ENCODE data around the gene ACTC1.
A peak's percentile ranks its signal among the peaks of the same experiment; 100 is the strongest.

Gene ACTC1

DNA sequence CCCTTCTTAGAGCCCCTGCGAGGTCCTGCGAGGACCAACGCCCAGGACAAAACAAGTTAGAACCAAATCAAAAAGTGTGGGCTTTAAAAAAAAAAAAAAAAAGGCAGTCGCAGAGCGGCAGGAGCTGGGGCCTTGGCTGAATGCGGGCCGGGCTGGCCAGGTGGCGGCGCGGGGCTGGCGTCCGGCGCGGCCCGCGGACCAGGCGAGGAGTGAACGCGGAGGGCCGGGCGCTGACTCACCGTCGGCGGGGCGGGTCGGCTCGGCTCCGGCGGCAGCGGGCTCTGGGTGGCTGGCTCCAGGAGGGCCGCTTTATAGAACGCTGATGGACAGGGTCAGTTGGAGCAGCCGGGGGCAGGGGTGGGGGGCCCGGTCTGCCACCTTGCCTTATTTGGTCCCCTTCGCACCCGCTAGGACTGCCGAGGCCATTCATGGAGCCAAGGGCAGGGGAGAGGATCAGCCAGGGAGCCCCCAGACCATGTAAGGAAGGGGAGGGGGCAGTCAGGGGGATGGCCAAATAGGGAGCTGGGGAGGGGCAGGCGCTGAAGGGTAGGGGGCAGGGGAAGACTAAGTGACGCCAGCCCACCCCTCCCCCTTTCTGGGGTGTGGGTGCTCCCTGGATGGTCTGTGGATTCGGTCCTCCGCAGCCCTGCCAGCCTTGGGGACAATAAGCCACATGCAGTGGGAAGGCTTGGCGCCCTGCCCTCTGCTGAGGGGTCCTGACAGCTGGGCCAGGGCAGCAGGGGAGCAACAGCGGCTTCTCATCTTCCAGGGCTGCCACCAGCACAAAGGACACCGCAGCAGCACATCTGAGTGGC is at the start of gene ACTC1:
TSS of gene ACTC1 (minus strand) at position 283 of the 815 bp plus-strand sequence. CDS start 741 bp downstream, outside the sequence.
- TF ChIP-seq, protein P1, sequence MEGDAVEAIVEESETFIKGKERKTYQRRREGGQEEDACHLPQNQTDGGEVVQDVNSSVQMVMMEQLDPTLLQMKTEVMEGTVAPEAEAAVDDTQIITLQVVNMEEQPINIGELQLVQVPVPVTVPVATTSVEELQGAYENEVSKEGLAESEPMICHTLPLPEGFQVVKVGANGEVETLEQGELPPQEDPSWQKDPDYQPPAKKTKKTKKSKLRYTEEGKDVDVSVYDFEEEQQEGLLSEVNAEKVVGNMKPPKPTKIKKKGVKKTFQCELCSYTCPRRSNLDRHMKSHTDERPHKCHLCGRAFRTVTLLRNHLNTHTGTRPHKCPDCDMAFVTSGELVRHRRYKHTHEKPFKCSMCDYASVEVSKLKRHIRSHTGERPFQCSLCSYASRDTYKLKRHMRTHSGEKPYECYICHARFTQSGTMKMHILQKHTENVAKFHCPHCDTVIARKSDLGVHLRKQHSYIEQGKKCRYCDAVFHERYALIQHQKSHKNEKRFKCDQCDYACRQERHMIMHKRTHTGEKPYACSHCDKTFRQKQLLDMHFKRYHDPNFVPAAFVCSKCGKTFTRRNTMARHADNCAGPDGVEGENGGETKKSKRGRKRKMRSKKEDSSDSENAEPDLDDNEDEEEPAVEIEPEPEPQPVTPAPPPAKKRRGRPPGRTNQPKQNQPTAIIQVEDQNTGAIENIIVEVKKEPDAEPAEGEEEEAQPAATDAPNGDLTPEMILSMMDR (IDR thresholded peaks at IDR 0.05; ENCODE audit: control insufficient read depth, extremely low read depth, insufficient read depth) = 0 out of 2 replicates have a peak, but pooled peaks have one; percentile 22
- no peak within 1 kb of the TSS for H3K4me3 ChIP-seq (ENCODE audit: low read depth, low read length)
- DNase-seq (ENCODE audit: low read depth) = no peak

- no peak for DNase-seq (ENCODE audit: low read depth)
- TF ChIP-seq, protein P1 (IDR thresholded peaks at IDR 0.05; ENCODE audit: control insufficient read depth, extremely low read depth, insufficient read depth) = no peak
- H3K4me3 ChIP-seq (ENCODE audit: low read depth, low read length) = no peak overlapping the region
Measured at GRCh38 chr15:34841262-34841725, 45.9 kb upstream of the ACTC1 start.

DNA sequence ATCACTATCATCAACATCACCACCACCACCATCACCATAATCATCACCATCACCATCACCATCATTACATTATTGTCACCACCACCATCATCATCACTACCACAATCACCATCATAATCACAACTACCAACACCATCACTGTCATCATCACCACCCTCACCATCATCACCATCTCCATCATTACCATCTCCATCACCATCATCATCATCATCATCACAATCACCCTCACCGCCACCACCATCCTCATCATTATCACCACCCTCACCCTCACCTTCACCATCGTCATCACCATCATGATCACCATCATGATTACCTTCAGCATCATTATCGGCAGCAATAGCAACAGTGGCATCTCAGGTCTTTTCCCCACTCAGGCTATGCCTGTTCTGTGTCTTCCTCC is 42.9 kb upstream of the ACTC1 start:
- no peak overlapping the region for H3K4me3 ChIP-seq (ENCODE audit: low read depth, low read length)
- DNase-seq (ENCODE audit: low read depth) = no peak
- TF ChIP-seq, protein P1 (IDR thresholded peaks at IDR 0.05; ENCODE audit: control insufficient read depth, extremely low read depth, insufficient read depth) = no peak

- H3K4me3 ChIP-seq (ENCODE audit: low read depth, low read length) = no peak overlapping the region
- TF ChIP-seq, protein P1 (IDR thresholded peaks at IDR 0.05; ENCODE audit: control insufficient read depth, extremely low read depth, insufficient read depth) = no peak
- DNase-seq (ENCODE audit: low read depth) = no peak
Measured at GRCh38 chr15:34837246-34838016, 42.1 kb upstream of the ACTC1 start.

DNA sequence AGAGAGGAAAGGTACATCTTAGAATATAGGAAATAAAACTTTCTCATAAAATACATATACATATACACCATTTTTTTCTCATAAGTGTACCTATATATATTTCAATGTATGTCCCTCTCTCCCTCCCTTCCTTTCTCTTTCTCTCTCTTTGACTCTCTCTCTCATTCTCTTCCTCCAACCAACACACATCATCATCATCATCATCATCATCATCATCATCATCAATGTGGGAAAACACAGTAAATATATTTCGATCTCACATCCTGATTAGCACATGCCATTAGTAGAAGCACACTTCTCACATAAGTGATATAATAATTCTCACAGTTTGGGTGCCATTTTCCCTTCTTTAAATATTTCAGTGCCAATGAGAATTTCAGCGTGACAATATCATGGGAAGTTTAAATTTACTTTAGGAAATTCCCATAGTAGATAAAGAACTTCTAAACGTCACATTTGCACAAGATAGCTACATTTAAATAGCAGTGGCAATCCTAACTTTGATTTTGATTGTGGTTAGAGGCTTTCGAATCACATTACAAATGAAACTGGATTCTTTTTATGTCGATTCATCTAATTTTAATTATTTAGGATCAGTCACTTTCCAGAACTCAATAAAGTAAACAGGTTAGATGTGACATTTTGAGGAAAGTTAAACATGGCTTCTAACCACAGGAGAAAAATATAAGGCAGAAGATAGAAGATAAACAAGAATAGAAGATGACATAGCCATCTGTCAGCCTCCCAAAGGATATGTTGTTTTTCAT is 33.0 kb upstream of the ACTC1 start:
- TF ChIP-seq, protein P1 (IDR thresholded peaks at IDR 0.05; ENCODE audit: control insufficient read depth, extremely low read depth, insufficient read depth) = no peak
- DNase-seq (ENCODE audit: low read depth) = no peak
- no peak overlapping the region for H3K4me3 ChIP-seq (ENCODE audit: low read depth, low read length)

GRCh38 chr15:34821831-34822230 is 26.5 kb upstream of the ACTC1 start:
- no peak for DNase-seq (ENCODE audit: low read depth)
- H3K4me3 ChIP-seq (ENCODE audit: low read depth, low read length) = no peak overlapping the region
- TF ChIP-seq, protein P1 (IDR thresholded peaks at IDR 0.05; ENCODE audit: control insufficient read depth, extremely low read depth, insufficient read depth) = no peak

All from LNCaP clone FGC (cell line).